IPS-18c (cell line): ENCODE results near the gene MBD2.

ENCODE experiments used
- H3K4me3 ChIP-seq: 2 replicates; pipeline ENCODE4 v1.7.0; 2013; ENCODE audit warnings: low read depth, mild to moderate bottlenecking, low read length, moderate library complexity; ENCODE audit not compliant: insufficient read depth
- H3K9me3 ChIP-seq: one replicate; pipeline ENCODE4 v1.6.1; 2013; ENCODE audit warnings: mild to moderate bottlenecking, low read length, moderate library complexity; ENCODE audit not compliant: control insufficient read depth, insufficient read depth

Gene MBD2

GRCh38 chr18:54173250-54173649 is 51.2 kb downstream of the MBD2 start:
- Histone ChIP-seq H3K4me3 (no peak overlapping the region), H3K9me3 (no peaks in the 10 kb centered on the region)

GRCh38 chr18:54169431-54170403 is 54.8 kb downstream of the MBD2 start:
- Histone ChIP-seq H3K4me3 (no peak overlapping the region), H3K9me3 (no peaks in the 10 kb centered on the region)

- Histone ChIP-seq H3K4me3 (no peak overlapping the region), H3K9me3 (no peaks in the 10 kb centered on the region)
These were observed 59.0 kb downstream of the MBD2 start for GRCh38 chr18:54165450-54165849.

GRCh38 chr18:54163453-54163852 is 61.0 kb downstream of the MBD2 start:
- H3K9me3 ChIP-seq, result no peaks in the 10 kb centered on the region
- H3K4me3 ChIP-seq, result no peak overlapping the region

- no peak overlapping the region for H3K4me3 ChIP-seq
- no peaks in the 10 kb centered on the region for H3K9me3 ChIP-seq
These were observed 62.0 kb downstream of the MBD2 start for GRCh38 chr18:54162431-54162830.

- Histone ChIP-seq H3K9me3 (no peaks in the 10 kb centered on the region), H3K4me3 (no peak overlapping the region)
These were observed 63.2 kb downstream of the MBD2 start for GRCh38 chr18:54161267-54161666.

GRCh38 chr18:54159906-54160305 is 64.6 kb downstream of the MBD2 start:
- H3K4me3 ChIP-seq, result no peak overlapping the region

GRCh38 chr18:54157646-54158385 is 66.7 kb downstream of the MBD2 start:
- Histone ChIP-seq H3K4me3 (no peak overlapping the region), H3K9me3 (no peaks in the 10 kb centered on the region)

More at GRCh38 chr18:54159906-54160305, 64.6 kb downstream of the MBD2 start:
- no peaks in the 10 kb centered on the region for H3K9me3 ChIP-seq

GRCh38 chr18:54155412-54155811 is 69.1 kb downstream of the MBD2 start:
- H3K9me3 ChIP-seq, result no peaks in the 10 kb centered on the region
- H3K4me3 ChIP-seq, result no peak overlapping the region

GRCh38 chr18:54154231-54154630 is 70.2 kb downstream of the MBD2 start:
- Histone ChIP-seq H3K4me3 (no peak overlapping the region), H3K9me3 (no peaks in the 10 kb centered on the region)

- Histone ChIP-seq H3K9me3 (no peaks in the 10 kb centered on the region), H3K4me3 (no peak overlapping the region)
These were observed 73.1 kb downstream of the MBD2 start for GRCh38 chr18:54151376-54151775.

GRCh38 chr18:54150226-54150625 is 74.2 kb downstream of the MBD2 start:
- Histone ChIP-seq H3K4me3 (no peak overlapping the region), H3K9me3 (no peaks in the 10 kb centered on the region)

- H3K9me3 ChIP-seq, result no peaks in the 10 kb centered on the region
- no peak overlapping the region for H3K4me3 ChIP-seq
These were observed 75.3 kb downstream of the MBD2 start for GRCh38 chr18:54149078-54149697.

GRCh38 chr18:54148678-54149077 is 75.8 kb downstream of the MBD2 start:
- H3K9me3 ChIP-seq, result no peaks in the 10 kb centered on the region
- H3K4me3 ChIP-seq, result no peak overlapping the region

- H3K4me3 ChIP-seq, result no peak overlapping the region
These were observed 76.3 kb downstream of the MBD2 start for GRCh38 chr18:54148151-54148550.

GRCh38 chr18:54147439-54147838 is 77.0 kb downstream of the MBD2 start:
- Histone ChIP-seq H3K4me3 (no peak overlapping the region), H3K9me3 (no peaks in the 10 kb centered on the region)

More at GRCh38 chr18:54148151-54148550, 76.3 kb downstream of the MBD2 start:
- H3K9me3 ChIP-seq, result no peaks in the 10 kb centered on the region

GRCh38 chr18:54141041-54141608 is 83.3 kb downstream of the MBD2 start:
- Histone ChIP-seq H3K4me3 (no peak overlapping the region), H3K9me3 (peaks cover 3% of the 10 kb centered on the region)
